Ovary (tissue), 9 donors: Measurements from ENCODE around the gene ECSIT. TPM values are rescaled to one million over a fixed set of nuclear protein-coding genes. Genes with fewer than 3 reads are reported as not detected.
A peak's percentile ranks its signal among the peaks of the same experiment; 100 is the strongest.
"Not testable (repeated sequence)": the region's sequence is repeated elsewhere in the genome, so short reads cannot be mapped to it uniquely, and the experiment has no call there.

Experiments
- DNase-seq, 5 donors: peaks; one replicate each; pipeline ENCODE4 v3.0.0-alpha.2; 2019 to 2020
- H3K27ac ChIP-seq, 2 donors: fragments of 200-600 bp; one replicate each; pipeline versions ENCODE4 v1.5.1 to v1.8.0; 2019 to 2022
- H3K27me3 ChIP-seq: fragments of 200-600 bp; one replicate; pipeline ENCODE4 v1.8.0; 2022
- H3K36me3 ChIP-seq: fragments of 200-600 bp; sonication (generic); one replicate; pipeline ENCODE4 v1.5.1; 2019
- H3K4me1 ChIP-seq: one replicate; pipeline ENCODE4 v1.8.1; 2013; ENCODE audit warnings: mild to moderate bottlenecking, moderate library complexity; ENCODE audit not compliant: insufficient read depth
- H3K4me3 ChIP-seq: fragments of 200-600 bp; sonication (generic); one replicate; pipeline ENCODE4 v1.5.1; 2017
- H3K9me3 ChIP-seq, 2 donors: fragments of 200-600 bp in 1 of 2; sonication (generic) in 1 of 2; one replicate each; pipeline versions ENCODE4 v1.5.1 to v1.8.1; 2013 to 2019; ENCODE audit warnings: mild to moderate bottlenecking in 1 of 2, moderate library complexity in 1 of 2
- CTCF ChIP-seq, 3 donors: fragments of 450-650 bp in 2 of 3; fragments of 200-600 bp in 1 of 3; IDR thresholded peaks; one replicate each; pipeline versions ENCODE4 v1.5.1 to v1.8.0; 2016 to 2022; ENCODE audit warnings: antibody characterized with exemption in 3 of 3, mild to moderate bottlenecking in 1 of 3
- EP300 ChIP-seq: sonication (generic); formaldehyde crosslinking; IDR thresholded peaks from one replicate; pipeline ENCODE4 v1.6.1; 2017; ENCODE audit warnings: antibody characterized with exemption
- POLR2A ChIP-seq: fragments of 450-650 bp; IDR thresholded peaks from one replicate; pipeline ENCODE4 v1.6.1; 2017; ENCODE audit warnings: antibody characterized with exemption, mild to moderate bottlenecking, moderate library complexity
- WGBS, 3 donors: extraction: QIAGEN DNeasy Blood & Tissue Kit in 1 of 3; methylation state at CpG; one replicate each; pipeline versions ENCODE4 v1.1.5 to v1.1.7; 2013 to 2017; 5-methylcytosine and 5-hydroxymethylcytosine counted together
- intact Hi-C, 4 donors: fragments of 100-400 bp; cut with DNase I; formaldehyde crosslinking; loops; one replicate each; pipeline versions ENCODE4 v1.11.0 to v1.15.1; 2022 to 2023
- polyA plus RNA-seq, 2 donors: library from polyadenylated mRNA; stranded (reverse); fragments of 200-250 nt in 1 of 2; fragments of 350-450 nt in 1 of 2; fragmentation: Illumina TruSeq in 1 of 2; extraction: RNeasy Lipid Tissue Mini Kit (QIAGEN cat#74804) in 1 of 2; gene quantifications; one replicate each; pipeline ENCODE4 v1.2.3, GENCODE V29; 2013 to 2014
- total RNA-seq, 7 donors: library from RNA; depleted of rRNA in 2 of 7; stranded (reverse); fragments of >200 nt in 2 of 7; fragmentation: NEBNext Ultra II Directional in 3 of 7; extraction: Animal tissue kit (Norgen Biotek cat#: 25700) in 3 of 7; gene quantifications; one replicate each; pipeline versions ENCODE4 v1.1.0 to v1.2.4, GENCODE V29; 2016 to 2023
- donor health status: DM: no; HTN: no; CAD: no; lungs with moderate emphysema.
- donor health status: DM: no; HTN: no; CAD: no.
- donor health status: Bipolar disorder and iron deficiency.
- donor health status: DM: yes; HTN: yes; CAD: no.
- donor health status: DM: no; HTN: no; CAD: no.
- donor health status: DM: yes; HTN: yes; CAD: no.

ECSIT gene
- total and polyA plus RNA-seq, 9 donors = 16.3 to 84.8 (median 58.2) TPM

GRCh38 chr19:11479090-11479897 is 49.6 kb downstream of the ECSIT start:
- Histone ChIP-seq H3K27me3 (peaks cover 11% of the 10 kb centered on the region), H3K36me3 (no peaks in the 10 kb centered on the region), H3K27ac (no peak overlapping the region), H3K4me1 (peaks cover 11% of the 10 kb centered on the region), H3K9me3 (no peaks in the 10 kb centered on the region), H3K4me3 (no peak overlapping the region)
- TF ChIP-seq EP300 (no peak), CTCF (IDR thresholded peaks at IDR 0.05) (no peak), POLR2A (no peak)
- intact Hi-C loops = no loop called here
- peak in 1 of 5 donors; percentile 55 for DNase-seq
- 10 to 23% (median 14%) methylated on average over 39 to 62 of the region's 62 CpGs for WGBS, 3 donors

- WGBS, 3 donors = 57 to 67% (median 59%) methylated on average over 19 of the region's 19 CpGs
- intact Hi-C loops = no loop called here
Observed at GRCh38 chr19:11478167-11479089, 50.5 kb downstream of the ECSIT start.

GRCh38 chr19:11475861-11476260 is 53.1 kb downstream of the ECSIT start:
- 65 to 79% (median 72%) methylated on average over 8 of the region's 8 CpGs for WGBS, 3 donors
- Histone ChIP-seq H3K9me3 (no peaks in the 10 kb centered on the region), H3K36me3 (no peaks in the 10 kb centered on the region), H3K4me1 (peaks cover 5% of the 10 kb centered on the region), H3K4me3 (no peak overlapping the region), H3K27me3 (peaks cover 7% of the 10 kb centered on the region), H3K27ac (no peak overlapping the region)
- intact Hi-C loops = no loop called here
- DNase-seq = no peak
- TF ChIP-seq EP300 = no peak
- TF ChIP-seq POLR2A = no peak
- no peak for TF ChIP-seq CTCF (IDR thresholded peaks at IDR 0.05)

More at GRCh38 chr19:11478167-11479089, 50.5 kb downstream of the ECSIT start:
- H3K4me1 ChIP-seq = peaks cover 11% of the 10 kb centered on the region
- DNase-seq = no peak
- H3K27ac ChIP-seq = no peak overlapping the region
- H3K9me3 ChIP-seq = no peaks in the 10 kb centered on the region
- no peak for TF ChIP-seq CTCF (IDR thresholded peaks at IDR 0.05)
- H3K27me3 ChIP-seq = peaks cover 9% of the 10 kb centered on the region
- no peaks in the 10 kb centered on the region for H3K36me3 ChIP-seq
- no peak overlapping the region for H3K4me3 ChIP-seq

- H3K4me3 ChIP-seq, H3K36me3 ChIP-seq, intact Hi-C loops, H3K27ac ChIP-seq, DNase-seq, H3K9me3 ChIP-seq, H3K4me1 ChIP-seq, H3K27me3 ChIP-seq: not testable (repeated sequence)
- WGBS, 3 donors = 92 to 97% (median 93%) methylated on average over 3 of the region's 3 CpGs
Observed at GRCh38 chr19:11475343-11475742, 53.6 kb downstream of the ECSIT start.
